ENCODE results near the gene FBXO48. TPM values are rescaled to one million over a fixed set of nuclear protein-coding genes. Genes with fewer than 3 reads are reported as not detected.
A peak's percentile ranks its signal among the peaks of the same experiment; 100 is the strongest.

FBXO48 gene
- total RNA-seq, 2 donors from 2014 or later, result 3.2 to 3.7 TPM

DNA sequence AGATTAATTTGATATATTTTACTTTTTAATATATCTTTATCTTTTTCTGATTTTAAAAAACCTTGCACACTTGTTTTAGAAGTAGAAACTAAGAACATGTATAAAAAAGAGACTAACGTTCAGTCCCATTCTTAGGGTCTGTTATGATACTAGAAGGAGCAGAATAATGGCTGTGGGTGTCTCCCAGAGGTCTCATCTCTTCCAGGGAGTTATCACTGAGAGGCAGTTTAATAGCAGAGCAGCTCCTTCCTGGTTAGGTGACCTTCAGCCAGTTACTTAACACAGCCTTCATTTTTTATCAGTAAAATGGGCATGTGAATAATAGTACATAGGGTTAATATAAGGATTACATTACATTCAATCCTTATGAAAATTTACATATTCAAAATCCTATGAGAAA is 40.6 kb downstream of the FBXO48 start:
- ATAC-seq (replicated peaks in 1 of 2), result no peak
- Mint-ChIP-seq H3K4me3 (no peak overlapping the region), H3K9me3 (no peaks in the 10 kb centered on the region), H3K27me3 (ENCODE audit: low read depth) (peaks cover 12% of the 10 kb centered on the region), H3K27ac (no peak overlapping the region), H3K36me3 (ENCODE audit: insufficient read depth in 2 of 2) (peaks cover 0 to 5% of the 10 kb centered on the region in 2 donors), H3K4me1 (ENCODE audit: low read depth) (peaks cover 12% of the 10 kb centered on the region)
- DNase-seq, result no peak

GRCh38 chr2:68425503-68425902 is 41.6 kb downstream of the FBXO48 start:
- peaks cover 16% of the 10 kb centered on the region for H3K4me1 Mint-ChIP-seq (ENCODE audit: low read depth)
- no peak overlapping the region for H3K4me3 Mint-ChIP-seq
- no peaks in the 10 kb centered on the region for H3K9me3 Mint-ChIP-seq
- no peak for DNase-seq
- peaks cover 0 to 5% of the 10 kb centered on the region in 2 donors for H3K36me3 Mint-ChIP-seq (ENCODE audit: insufficient read depth in 2 of 2)
- ATAC-seq (replicated peaks in 1 of 2), result no peak
- H3K27me3 Mint-ChIP-seq (ENCODE audit: low read depth), result peaks cover 17% of the 10 kb centered on the region
- no peak overlapping the region for H3K27ac Mint-ChIP-seq

DNA sequence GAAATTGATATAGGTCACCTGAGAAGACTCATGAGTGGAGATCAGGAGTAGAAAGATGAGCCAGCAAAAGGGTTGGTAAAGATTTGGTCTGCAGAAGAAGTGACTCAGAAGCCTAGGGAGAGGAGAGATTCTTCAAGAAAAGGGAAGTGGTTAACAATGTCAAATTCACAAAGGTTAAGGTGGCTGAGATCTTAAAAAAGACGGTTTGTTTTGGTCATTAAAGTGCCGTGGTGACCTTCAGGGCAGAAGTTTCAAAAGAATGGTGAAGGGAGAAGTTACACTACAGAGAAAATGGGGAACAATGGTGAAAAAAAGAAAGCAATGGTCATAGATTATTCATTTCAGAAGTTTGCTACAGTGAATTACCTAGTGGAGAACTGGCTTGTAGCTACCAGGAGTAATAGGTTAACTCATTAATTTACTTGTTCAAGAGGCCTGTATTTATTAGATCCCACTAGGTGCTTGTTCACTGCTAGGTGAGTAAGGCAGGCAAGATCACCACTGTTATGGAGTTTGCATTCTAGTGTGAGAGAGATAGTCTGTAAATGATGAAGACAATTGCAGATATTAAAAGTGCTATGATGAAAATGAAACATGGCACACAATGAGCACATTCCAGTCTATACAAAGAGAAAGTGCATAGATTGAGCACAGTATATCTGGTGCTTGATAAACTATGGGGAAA is 43.0 kb downstream of the FBXO48 start:
- Mint-ChIP-seq H3K4me3 (no peak overlapping the region), H3K9me3 (no peaks in the 10 kb centered on the region), H3K27me3 (ENCODE audit: low read depth) (peaks cover 12% of the 10 kb centered on the region), H3K4me1 (ENCODE audit: low read depth) (peaks cover 27% of the 10 kb centered on the region), H3K36me3 (ENCODE audit: insufficient read depth in 2 of 2) (peaks cover 0 to 5% of the 10 kb centered on the region in 2 donors), H3K27ac (no peak overlapping the region)
- DNase-seq, result peak; percentile 20 to 22
- peak; percentile 91 to 94 for ATAC-seq (replicated peaks in 1 of 2)

DNA sequence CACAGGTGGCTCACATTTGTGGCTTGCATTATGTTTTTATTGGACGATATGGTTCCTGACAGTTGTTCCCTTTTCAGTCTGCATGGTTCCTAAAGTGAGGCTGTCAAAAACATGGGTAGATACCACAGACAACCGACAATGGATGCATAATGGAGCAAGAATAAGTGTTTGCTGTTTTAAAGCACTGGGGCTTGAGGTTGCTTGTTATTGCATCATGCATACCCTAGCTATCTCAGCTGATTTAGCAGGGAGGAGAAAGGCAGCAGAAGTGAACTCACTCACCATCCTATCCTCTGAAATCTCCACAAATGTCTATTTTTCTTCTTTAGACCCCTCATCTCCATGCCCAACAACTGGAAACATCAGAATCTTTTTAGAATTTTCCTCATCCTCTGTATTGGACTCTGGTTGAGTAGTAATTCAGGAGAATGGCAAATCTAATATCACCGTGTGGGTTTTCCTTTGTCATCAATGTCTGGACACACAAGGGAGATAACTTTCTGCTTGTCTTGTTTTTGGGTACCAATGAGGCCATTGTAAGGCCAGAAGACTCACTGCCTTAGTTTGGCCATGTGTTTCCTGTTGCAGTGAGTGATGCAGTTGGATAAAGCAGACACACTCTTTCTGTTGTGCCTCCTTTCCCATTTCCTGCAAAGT is 46.7 kb downstream of the FBXO48 start:
- no peaks in the 10 kb centered on the region for H3K9me3 Mint-ChIP-seq
- ATAC-seq (replicated peaks in 1 of 2) (peak in 1 of 2 donors; percentile 12), DNase-seq (peak; percentile 10 to 12)
- H3K27me3 Mint-ChIP-seq (ENCODE audit: low read depth), result peaks cover 12% of the 10 kb centered on the region
- H3K4me3 Mint-ChIP-seq, result no peak overlapping the region
- H3K36me3 Mint-ChIP-seq (ENCODE audit: insufficient read depth in 2 of 2), result peaks cover 0 to 5% of the 10 kb centered on the region in 2 donors
- H3K27ac Mint-ChIP-seq, result no peak overlapping the region
- peaks cover 22% of the 10 kb centered on the region for H3K4me1 Mint-ChIP-seq (ENCODE audit: low read depth)

DNA sequence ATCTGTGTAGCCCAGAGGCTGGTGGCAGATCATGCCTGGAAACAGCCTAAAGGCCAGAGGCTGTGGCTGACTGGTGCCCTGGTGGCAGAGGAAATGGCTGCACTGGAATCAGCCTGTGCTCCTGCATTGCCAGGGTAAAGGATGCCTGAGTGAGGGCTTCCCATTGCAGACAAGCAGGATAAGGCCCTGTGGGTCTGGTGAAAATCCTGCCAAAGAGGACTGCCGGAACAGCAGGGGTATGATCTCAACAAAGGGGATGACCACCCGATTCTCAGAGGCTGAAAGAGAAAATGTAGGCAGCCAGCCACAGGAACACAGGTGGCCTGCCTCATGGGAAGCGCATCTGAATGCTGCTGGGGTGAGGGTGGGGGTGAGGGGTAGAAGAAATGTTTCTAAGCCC is 48.2 kb downstream of the FBXO48 start:
- ATAC-seq (replicated peaks in 1 of 2), result no peak
- DNase-seq, result no peak
- H3K36me3 Mint-ChIP-seq (ENCODE audit: insufficient read depth in 2 of 2), result peaks cover 0 to 5% of the 10 kb centered on the region in 2 donors
- peaks cover 22% of the 10 kb centered on the region for H3K4me1 Mint-ChIP-seq (ENCODE audit: low read depth)
- H3K27me3 Mint-ChIP-seq (ENCODE audit: low read depth), result peaks cover 12% of the 10 kb centered on the region
- H3K9me3 Mint-ChIP-seq, result no peaks in the 10 kb centered on the region
- no peak overlapping the region for H3K4me3 Mint-ChIP-seq
- no peak overlapping the region for H3K27ac Mint-ChIP-seq

DNA sequence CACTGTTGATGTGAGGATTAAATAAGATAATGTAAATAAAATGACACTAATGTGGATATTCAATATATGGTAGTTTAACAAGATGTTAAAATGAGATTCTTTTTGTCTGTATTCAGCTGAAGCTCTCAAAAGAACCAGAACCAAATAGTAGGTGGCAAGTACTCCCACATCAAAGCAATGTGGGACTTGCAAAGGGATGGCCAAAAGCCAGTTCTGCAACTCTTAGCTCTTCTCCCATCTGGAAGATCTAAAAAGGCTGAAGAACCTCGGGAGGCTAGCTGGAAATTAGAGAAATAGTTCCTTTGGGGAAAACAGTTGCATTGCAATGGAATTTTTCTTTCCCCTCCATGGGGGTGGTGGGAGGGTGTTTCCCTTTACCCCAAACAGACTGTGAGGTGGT is 48.7 kb downstream of the FBXO48 start:
- H3K9me3 Mint-ChIP-seq, result no peaks in the 10 kb centered on the region
- H3K36me3 Mint-ChIP-seq (ENCODE audit: insufficient read depth in 2 of 2), result peaks cover 0 to 5% of the 10 kb centered on the region in 2 donors
- peaks cover 22% of the 10 kb centered on the region for H3K4me1 Mint-ChIP-seq (ENCODE audit: low read depth)
- H3K27ac Mint-ChIP-seq, result no peak overlapping the region
- H3K4me3 Mint-ChIP-seq, result no peak overlapping the region
- peaks cover 12% of the 10 kb centered on the region for H3K27me3 Mint-ChIP-seq (ENCODE audit: low read depth)
- DNase-seq (no peak), ATAC-seq (replicated peaks in 1 of 2) (no peak)

- Mint-ChIP-seq H3K27ac (no peak overlapping the region), H3K27me3 (ENCODE audit: low read depth) (peaks cover 12% of the 10 kb centered on the region), H3K9me3 (no peaks in the 10 kb centered on the region), H3K4me1 (ENCODE audit: low read depth) (peaks cover 22% of the 10 kb centered on the region), H3K4me3 (no peak overlapping the region), H3K36me3 (ENCODE audit: insufficient read depth in 2 of 2) (peaks cover 0 to 5% of the 10 kb centered on the region in 2 donors)
- ATAC-seq (replicated peaks in 1 of 2), result no peak
- DNase-seq, result no peak
Observed at GRCh38 chr2:68417926-68418325, 49.2 kb downstream of the FBXO48 start.

DNA sequence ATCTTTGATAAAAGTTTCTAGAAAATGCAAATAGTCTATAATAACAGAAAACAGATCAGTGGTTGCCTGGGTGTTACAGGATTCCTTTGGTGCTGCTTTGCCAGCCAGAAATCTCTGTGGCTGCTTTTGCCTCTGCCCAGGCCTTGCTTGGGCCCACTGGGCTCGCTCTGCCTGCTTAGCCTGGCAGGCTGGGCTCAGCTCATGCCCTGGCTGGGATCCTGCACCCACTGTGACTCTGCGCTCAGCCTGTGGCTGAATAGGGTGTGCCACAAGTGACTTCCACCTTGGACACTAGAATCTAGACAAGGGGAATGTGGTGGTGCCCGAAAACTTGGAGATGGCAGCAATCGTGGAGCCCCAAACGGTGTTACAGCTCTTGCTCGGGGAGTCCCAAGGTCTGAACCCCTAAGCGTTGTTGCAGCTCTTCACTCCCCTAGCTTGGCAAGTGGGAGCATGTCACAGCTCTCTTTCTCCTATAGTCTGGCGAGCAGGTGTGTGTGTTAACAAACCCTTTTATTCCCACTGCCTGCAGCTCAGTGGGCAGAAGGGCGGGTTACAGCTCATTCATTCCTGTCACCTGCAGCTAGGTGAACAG is 50.9 kb downstream of the FBXO48 start:
- Mint-ChIP-seq H3K27ac (no peak overlapping the region), H3K36me3 (ENCODE audit: insufficient read depth in 2 of 2) (no peaks in the 10 kb centered on the region), H3K9me3 (no peaks in the 10 kb centered on the region), H3K4me1 (ENCODE audit: low read depth) (peaks cover 22% of the 10 kb centered on the region), H3K27me3 (ENCODE audit: low read depth) (peaks cover 2% of the 10 kb centered on the region), H3K4me3 (no peak overlapping the region)
- DNase-seq (no peak), ATAC-seq (replicated peaks in 1 of 2) (no peak)

DNA sequence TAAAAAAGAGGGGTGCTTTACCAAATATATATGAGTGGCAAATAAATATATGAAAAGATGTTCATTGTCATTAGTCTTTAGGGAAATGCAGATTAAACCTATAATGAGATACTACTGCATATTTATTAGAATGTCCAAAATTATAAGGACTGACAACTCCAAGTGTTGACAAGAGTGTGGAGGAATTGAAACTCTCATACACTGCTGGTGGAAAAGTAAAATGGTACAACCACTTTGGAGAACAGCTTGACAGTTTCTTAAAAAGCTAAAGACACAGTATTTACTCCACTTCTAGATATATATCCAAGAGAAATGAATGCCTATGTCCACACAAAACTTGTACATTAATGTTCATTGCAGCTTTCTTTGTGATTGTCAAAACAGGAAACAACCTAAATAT is 51.6 kb downstream of the FBXO48 start:
- no peaks in the 10 kb centered on the region for H3K36me3 Mint-ChIP-seq (ENCODE audit: insufficient read depth in 2 of 2)
- ATAC-seq (replicated peaks in 1 of 2) (no peak), DNase-seq (no peak)
- no peak overlapping the region for H3K27ac Mint-ChIP-seq
- no peaks in the 10 kb centered on the region for H3K27me3 Mint-ChIP-seq (ENCODE audit: low read depth)
- H3K4me3 Mint-ChIP-seq, result no peak overlapping the region
- no peaks in the 10 kb centered on the region for H3K9me3 Mint-ChIP-seq
- H3K4me1 Mint-ChIP-seq (ENCODE audit: low read depth), result peaks cover 18% of the 10 kb centered on the region

- Mint-ChIP-seq H3K27me3 (ENCODE audit: low read depth) (no peaks in the 10 kb centered on the region), H3K27ac (no peak overlapping the region), H3K36me3 (ENCODE audit: insufficient read depth in 2 of 2) (no peaks in the 10 kb centered on the region), H3K4me1 (ENCODE audit: low read depth) (peaks cover 13% of the 10 kb centered on the region), H3K4me3 (no peak overlapping the region), H3K9me3 (no peaks in the 10 kb centered on the region)
- ATAC-seq (replicated peaks in 1 of 2), result no peak
- DNase-seq, result no peak
Observed at GRCh38 chr2:68414876-68415275, 52.2 kb downstream of the FBXO48 start.

DNA sequence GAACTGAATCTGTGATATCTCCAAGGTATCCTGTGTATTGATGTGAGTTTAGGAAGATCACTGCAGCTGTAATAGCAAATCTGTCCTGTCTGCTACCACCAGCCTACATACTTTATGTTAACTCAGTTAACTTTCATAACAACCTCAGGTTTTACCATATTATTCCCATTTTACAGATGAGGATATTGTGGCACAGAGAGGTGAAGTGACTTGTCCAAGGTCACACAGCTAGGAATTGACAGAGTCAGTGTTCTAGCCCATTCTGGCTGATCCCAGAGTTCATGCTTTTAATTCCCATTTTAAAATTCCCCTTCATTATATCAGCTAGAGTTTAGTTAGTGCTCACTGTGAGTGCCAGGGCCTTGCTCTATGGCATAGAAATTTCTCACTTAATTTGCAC is 52.6 kb downstream of the FBXO48 start:
- Mint-ChIP-seq H3K9me3 (no peaks in the 10 kb centered on the region), H3K4me3 (no peak overlapping the region), H3K36me3 (ENCODE audit: insufficient read depth in 2 of 2) (no peaks in the 10 kb centered on the region), H3K27me3 (ENCODE audit: low read depth) (peaks cover under 1% of the 10 kb centered on the region), H3K27ac (no peak overlapping the region), H3K4me1 (ENCODE audit: low read depth) (peaks cover 9% of the 10 kb centered on the region)
- no peak for ATAC-seq (replicated peaks in 1 of 2)
- DNase-seq, result no peak

DNA sequence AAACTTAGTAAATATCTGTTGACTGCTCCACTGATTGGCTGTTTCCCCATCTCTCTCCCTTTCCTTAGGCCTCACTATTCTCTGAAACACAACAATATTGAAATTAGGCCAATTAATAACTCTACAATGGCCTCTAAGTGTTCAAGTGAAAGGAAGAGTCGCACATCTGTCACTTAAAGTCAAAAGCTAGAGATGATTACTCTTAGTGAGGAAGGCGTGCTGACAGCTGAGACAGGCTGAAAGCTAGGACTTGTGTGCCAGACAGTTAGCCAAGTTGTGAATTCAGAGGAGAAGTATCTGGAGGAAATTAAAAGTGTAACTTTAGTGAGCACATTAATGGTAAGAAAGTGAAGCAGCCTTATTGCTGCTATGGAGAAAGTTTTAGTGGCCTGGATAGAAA is 53.6 kb downstream of the FBXO48 start:
- ATAC-seq (replicated peaks in 1 of 2) (no peak), DNase-seq (no peak)
- Mint-ChIP-seq H3K36me3 (ENCODE audit: insufficient read depth in 2 of 2) (no peaks in the 10 kb centered on the region), H3K9me3 (no peaks in the 10 kb centered on the region), H3K27ac (no peak overlapping the region), H3K4me3 (no peak overlapping the region), H3K27me3 (ENCODE audit: low read depth) (peaks cover 7% of the 10 kb centered on the region), H3K4me1 (ENCODE audit: low read depth) (peaks cover 7% of the 10 kb centered on the region)

- Mint-ChIP-seq H3K4me3 (no peak overlapping the region), H3K27ac (no peak overlapping the region), H3K9me3 (peaks cover 6 to 7% of the 10 kb centered on the region in 2 donors), H3K27me3 (ENCODE audit: low read depth) (peaks cover 14% of the 10 kb centered on the region), H3K36me3 (ENCODE audit: insufficient read depth in 2 of 2) (peaks cover 1 to 7% of the 10 kb centered on the region in 2 donors), H3K4me1 (ENCODE audit: low read depth) (peaks cover 7% of the 10 kb centered on the region)
- ATAC-seq (replicated peaks in 1 of 2) (no peak), DNase-seq (no peak)
Observed at GRCh38 chr2:68412127-68412819, 54.8 kb downstream of the FBXO48 start.

Measured in activated T-cell treated with anti-CD3 and anti-CD28 coated beads, Interleukin-2, amount 50 U/mL, for 72 hours (primary cell).